K562 (cell line): Measurements from ENCODE around the gene FHL1. TPM values are rescaled to one million over a fixed set of nuclear protein-coding genes. Genes with fewer than 3 reads are reported as not detected.

Source experiments
- ATAC-seq: fragments of 200-7000 bp; cut with Tn5 transposase; 3 replicates; pipeline ENCODE4 v1.9.1; 2020; ENCODE audit warnings: moderate library complexity
- BruUV-seq: library from RNA; stranded (reverse); fragments of 400-500 nt; replicated peaks from 2 replicates; lab custom pipeline; 2021; lab: Mats Ljungman, UMichigan
- CTCF ChIA-PET: fragments of 300-600 bp; formaldehyde crosslinking; extraction: SDS; loops from one replicate; lab custom pipeline; 2021; ENCODE audit warnings: low intra/inter-chr PET ratio; lab: Yijun Ruan, JAX
- POLR2A ChIA-PET: fragments of 300-600, 350-650 bp; sonication (Branson Sonifier 250); formaldehyde crosslinking; extraction: SDS; loops from one replicate; lab custom pipeline; 2021; ENCODE audit warnings: antibody characterized with exemption, inconsistent platforms; lab: Yijun Ruan, JAX
- DNase-seq, 4 experiments: peaks; one replicate each; pipeline versions ENCODE4 v3.0.0 to v3.0.0-alpha.2; 2011 to 2018; ENCODE audit warnings: low spot score in 3 of 4, mixed read lengths in 3 of 4; ENCODE audit errors: extremely low read depth in 1 of 4
- FAIRE-seq: peaks from 2 replicates; lab custom pipeline; 2011; peaks lifted over from hg19 to GRCh38; lab: Jason Lieb, UNC
- H2AFZ ChIP-seq: 2 replicates; pipeline ENCODE4 v1.6.0; 2011; ENCODE audit warnings: low read depth, low read length, control low read depth, inconsistent platforms
- H3K27ac ChIP-seq: fragments of 200-600 bp; 3 replicates; pipeline ENCODE4 v1.8.0; 2011; ENCODE audit warnings: low read depth, mild to moderate bottlenecking, control low read depth, inconsistent platforms, low read length, moderate library complexity, mixed read lengths; ENCODE audit errors: extremely low read depth
- H3K27me3 ChIP-seq, 2 experiments: fragments of 300-600 bp in 1 of 2; 2 replicates in 1 of 2; 3 replicates in 1 of 2; pipeline versions ENCODE4 v1.6.0 to v1.8.0; 2011; ENCODE audit warnings: inconsistent platforms in 2 of 2, low read length in 2 of 2, mild to moderate bottlenecking in 1 of 2, mixed read lengths in 1 of 2, moderate library complexity in 1 of 2; ENCODE audit not compliant: control insufficient read depth in 2 of 2, insufficient read depth in 2 of 2
- H3K36me3 ChIP-seq: fragments of 300-600 bp; 3 replicates; pipeline ENCODE4 v1.8.0; 2011; ENCODE audit warnings: mild to moderate bottlenecking, low read length, inconsistent platforms; ENCODE audit not compliant: control insufficient read depth, insufficient read depth
- H3K4me1 ChIP-seq, 2 experiments: fragments of 200-600 bp in 1 of 2; replicated peaks in 1 of 2; 2 replicates in 1 of 2; 3 replicates in 1 of 2; pipeline versions ENCODE4 v1.5.1 to v1.8.0; 2011; ENCODE audit warnings: inconsistent platforms in 2 of 2, low read length in 2 of 2, mild to moderate bottlenecking in 1 of 2, mixed read lengths in 1 of 2, moderate library complexity in 1 of 2; ENCODE audit not compliant: control insufficient read depth in 2 of 2, insufficient read depth in 2 of 2
- H3K4me2 ChIP-seq: 2 replicates; pipeline ENCODE4 v1.6.1; 2011; ENCODE audit warnings: low read length, control low read depth, inconsistent platforms, mixed read lengths; ENCODE audit not compliant: insufficient read depth
- H3K4me3 ChIP-seq: fragments of 200-600 bp; sonication (generic), shearing (Covaris generic); 2 replicates; pipeline ENCODE4 v1.5.1; 2016; ENCODE audit warnings: control low read depth, inconsistent platforms
- H3K79me2 ChIP-seq: fragments of 200-600 bp; 3 replicates; pipeline ENCODE4 v1.8.0; 2011; ENCODE audit warnings: low read length, inconsistent platforms; ENCODE audit not compliant: control insufficient read depth, insufficient read depth
- H3K9ac ChIP-seq, 2 experiments: 2 replicates each; pipeline versions ENCODE4 v1.6.0 to v1.6.1; 2011; ENCODE audit warnings: low read depth in 2 of 2, low read length in 2 of 2, control low read depth in 1 of 2, inconsistent platforms in 1 of 2, mild to moderate bottlenecking in 1 of 2, mixed read lengths in 1 of 2; ENCODE audit not compliant: insufficient read depth in 1 of 2
- H3K9me1 ChIP-seq: one replicate; pipeline ENCODE4 v1.6.0; 2011; ENCODE audit warnings: inconsistent platforms, mild to moderate bottlenecking, low read length, moderate library complexity; ENCODE audit not compliant: control insufficient read depth, insufficient read depth
- H3K9me3 ChIP-seq: replicated peaks from 2 replicates; pipeline ENCODE4 v1.5.1; 2011; ENCODE audit warnings: low read depth, low read length, inconsistent platforms; ENCODE audit not compliant: control insufficient read depth, insufficient read depth
- H4K20me1 ChIP-seq: replicated peaks from 2 replicates; pipeline ENCODE4 v1.6.1; 2011; ENCODE audit warnings: low read length, inconsistent platforms, mixed read lengths; ENCODE audit not compliant: control insufficient read depth, insufficient read depth
- BCL6 ChIP-seq: fragments of 250-450 bp; sonication (Bioruptor Pico); IDR thresholded peaks from 2 replicates; pipeline ENCODE4 v1.4.0; 2020
- CXXC5 ChIP-seq: fragments of 250-450 bp; sonication (Bioruptor Pico); IDR thresholded peaks from 2 replicates; pipeline ENCODE4 v1.8.0; 2022; ENCODE audit warnings: inconsistent platforms, mild to moderate bottlenecking, moderate library complexity
- HIVEP1 ChIP-seq: fragments of 250-450 bp; sonication (Bioruptor Pico); IDR thresholded peaks from 2 replicates; pipeline ENCODE4 v1.4.0; 2020; ENCODE audit warnings: mild to moderate bottlenecking
- IRF9 ChIP-seq: fragments of 450-650 bp; IDR thresholded peaks from 2 replicates; pipeline ENCODE4 v1.6.1; 2016; ENCODE audit warnings: missing biosample characterization, missing genetic modification characterization
- NFE2L1 ChIP-seq: fragments of 450-650 bp; IDR thresholded peaks from 2 replicates; pipeline ENCODE4 v1.6.1; 2016; ENCODE audit warnings: missing genetic modification characterization, low read depth, mild to moderate bottlenecking, missing compliant biosample characterization, moderate library complexity, borderline replicate concordance
- SETDB1 ChIP-seq: IDR thresholded peaks from one replicate; pipeline ENCODE4 v1.6.1; 2012; ENCODE audit warnings: low read length, control low read depth, inconsistent platforms
- SIN3B ChIP-seq: fragments of 450-650 bp; IDR thresholded peaks from 2 replicates; pipeline ENCODE4 v1.6.1; 2017; ENCODE audit warnings: low read depth, mild to moderate bottlenecking, moderate library complexity
- STAG1 ChIP-seq: sonication (generic); formaldehyde crosslinking; IDR thresholded peaks from 2 replicates; pipeline ENCODE4 v1.5.0; 2020; ENCODE audit warnings: missing genetic modification reagents, borderline replicate concordance
- ZBTB43 ChIP-seq: sonication (generic); formaldehyde crosslinking; IDR thresholded peaks from 2 replicates; pipeline ENCODE4 v1.8.0; 2023; ENCODE audit warnings: mild to moderate bottlenecking, missing genetic modification reagents
- ZNF253 ChIP-seq: fragments of 250-450 bp; sonication (Bioruptor Pico); conservative IDR thresholded peaks from 2 replicates; pipeline ENCODE4 v1.6.1; 2021; ENCODE audit warnings: mild to moderate bottlenecking
- ZNF449 ChIP-seq: fragments of 250-450 bp; sonication (Bioruptor Pico); IDR thresholded peaks from 2 replicates; pipeline ENCODE4 v1.8.0; 2022; ENCODE audit warnings: moderate library complexity, mild to moderate bottlenecking, inconsistent platforms
- ZNF551 ChIP-seq: fragments of 250-450 bp; sonication (Bioruptor Pico); IDR thresholded peaks from 2 replicates; pipeline ENCODE4 v1.5.0; 2021; ENCODE audit warnings: mild to moderate bottlenecking, moderate library complexity
- ZSCAN29 ChIP-seq: fragments of 450-650 bp; IDR thresholded peaks from 2 replicates; pipeline ENCODE4 v1.6.1; 2017
- in situ Hi-C: fragments of 300-500 bp; cut with MboI; formaldehyde crosslinking; loops from 4 replicates; pipeline ENCODE4 v1.15.0; 2018; ENCODE audit warnings: inconsistent platforms, mixed read lengths
- intact Hi-C: fragments of 100-400 bp; cut with micrococcal nuclease; formaldehyde crosslinking; loops from 2 replicates; pipeline ENCODE4 v1.14.2; 2022
- polyA plus RNA-seq, 8 experiments: library from polyadenylated mRNA; depleted of rRNA in 4 of 8; stranded (reverse) in 5 of 8; unstranded in 3 of 8; fragments of >200 nt; fragmentation: Nextera tagmentation in 2 of 8; fragmentation: Illumina TruSeq in 1 of 8; extraction: Ambion mirVana in 2 of 8; extraction: Trizol in 1 of 8; gene quantifications; 2 replicates each; pipeline versions ENCODE4 v1.2.1 to v1.2.3, GENCODE V29; 2011 to 2014; ENCODE audit warnings: inconsistent platforms in 1 of 8, missing spikeins in 1 of 8
- total RNA-seq, 7 experiments: library from RNA; depleted of rRNA in 6 of 7; stranded (reverse); fragments of >200 nt in 6 of 7; fragmentation: Illumina TruSeq in 2 of 7; extraction: Trizol in 2 of 7; gene quantifications; 2 replicates each; pipeline versions ENCODE4 v1.2.1 to v1.2.3, GENCODE V29; 2011 to 2021; ENCODE audit warnings: low replicate concordance in 1 of 7

FHL1 gene
- total and polyA plus RNA-seq, 9 of the 15 experiments (the other 6 are each of a cell fraction or from before 2014, with no cell fraction given) = 0.03 to 3.0 (median 0.13) TPM; not detected in 1

GRCh38 chrX:136215559-136215958 is 68.2 kb downstream of the FHL1 start:
- no peak for DNase-seq
- H3K9me1 ChIP-seq = no peaks in the 10 kb centered on the region
- intact Hi-C loops (no loop called here), in situ Hi-C loops (no loop called here)
- H3K79me2 ChIP-seq = no peaks in the 10 kb centered on the region
- no peak for ATAC-seq
- H3K27ac ChIP-seq = no peak overlapping the region
- H3K36me3 ChIP-seq = peaks cover 20% of the 10 kb centered on the region; the same call in 2 of the 3 replicates
- H3K9ac ChIP-seq = no peak overlapping the region
- no peak for FAIRE-seq
- POLR2A ChIA-PET = no interaction called here
- H2AFZ ChIP-seq = no peak overlapping the region
- H3K4me2 ChIP-seq = no peak overlapping the region
- CTCF ChIA-PET = no interaction called here
- no TSS peak for BruUV-seq
- H3K9me3 ChIP-seq = no peaks in the 10 kb centered on the region
- H3K27me3 ChIP-seq = no peaks in the 10 kb centered on the region
- H3K4me1 ChIP-seq = no peaks in the 10 kb centered on the region
- TF ChIP-seq ZNF253 (CRISPR knock-in tag) (no peak), ZNF449 (no peak), BCL6 (no peak), ZBTB43 (CRISPR knock-in tag) (no peak), SIN3B (no peak), STAG1 (CRISPR knock-in tag) (no peak), ZSCAN29 (no peak), HIVEP1 (CRISPR knock-in tag) (no peak), SETDB1 (no peak), CXXC5 (CRISPR knock-in tag) (no peak), NFE2L1 (no peak), ZNF551 (CRISPR knock-in tag) (no peak), IRF9 (tag) (no peak)
- H3K4me3 ChIP-seq = no peak overlapping the region
- no peaks in the 10 kb centered on the region for H4K20me1 ChIP-seq
